Activated CD4-positive, CD25-positive, alpha-beta regulatory T cell (primary cell): Measurements from ENCODE around the gene POU2F2.

ENCODE experiments used
- DNase-seq, 4 experiments: peaks; one replicate each; lab custom pipeline; 2025; lab: John Stamatoyannopoulos, UW

POU2F2 gene

GRCh38 chr19:42079886-42080763 is 52.1 kb downstream of the POU2F2 start:
- DNase-seq = no peak

- no peak for DNase-seq
These were observed 53.0 kb downstream of the POU2F2 start for GRCh38 chr19:42079276-42079669.

- DNase-seq = no peak
These were observed 53.5 kb downstream of the POU2F2 start for GRCh38 chr19:42078538-42079275.

- no peak for DNase-seq
These were observed 54.2 kb downstream of the POU2F2 start for GRCh38 chr19:42078058-42078457.

- DNase-seq = no peak
These were observed 55.8 kb downstream of the POU2F2 start for GRCh38 chr19:42076380-42076944.

GRCh38 chr19:42075616-42076379 is 56.4 kb downstream of the POU2F2 start, which contains the start of gene ZNF574:
Gene ZNF574, plus strand, starts transcription at chr19:42076166. Its CDS starts 2,441 bp downstream, at chr19:42078607.
- DNase-seq = peak; percentile 93 to 95 (median 94)

- no peak for DNase-seq
These were observed 57.0 kb downstream of the POU2F2 start for GRCh38 chr19:42075364-42075615.

- no peak for DNase-seq
These were observed 57.5 kb downstream of the POU2F2 start for GRCh38 chr19:42074513-42075363.

GRCh38 chr19:42071247-42071646 is 61.0 kb downstream of the POU2F2 start:
- no peak for DNase-seq

- DNase-seq = no peak
These were observed 62.5 kb downstream of the POU2F2 start, which contains the start of gene GRIK5 for GRCh38 chr19:42069619-42070351. Gene GRIK5, minus strand, starts transcription at chr19:42070206. Its CDS starts 4,436 bp downstream, at chr19:42065770.

- no peak for DNase-seq
These were observed 63.3 kb downstream of the POU2F2 start for GRCh38 chr19:42068756-42069571.

- DNase-seq = no peak
These were observed 63.9 kb downstream of the POU2F2 start for GRCh38 chr19:42068361-42068755.

- DNase-seq = no peak
These were observed 64.8 kb downstream of the POU2F2 start for GRCh38 chr19:42067315-42067888.

- no peak for DNase-seq
These were observed 66.0 kb downstream of the POU2F2 start for GRCh38 chr19:42066075-42066754.

GRCh38 chr19:42065511-42065910 is 66.7 kb downstream of the POU2F2 start:
- DNase-seq = no peak

- no peak for DNase-seq
These were observed 67.2 kb downstream of the POU2F2 start for GRCh38 chr19:42065051-42065450.

GRCh38 chr19:42064432-42064831 is 67.8 kb downstream of the POU2F2 start:
- DNase-seq = no peak

GRCh38 chr19:42062381-42062780 is 69.9 kb downstream of the POU2F2 start:
- DNase-seq = no peak

- DNase-seq = no peak
These were observed 72.1 kb downstream of the POU2F2 start for GRCh38 chr19:42060117-42060516.
